Measurements from ENCODE around the gene CNTNAP2. TPM values are rescaled to one million over a fixed set of nuclear protein-coding genes. Genes with fewer than 3 reads are reported as not detected.

The CNTNAP2 gene
- total and polyA plus RNA-seq, 2 donors (not counting 1 experiment from before 2014, with no cell fraction given), result not detected

DNA sequence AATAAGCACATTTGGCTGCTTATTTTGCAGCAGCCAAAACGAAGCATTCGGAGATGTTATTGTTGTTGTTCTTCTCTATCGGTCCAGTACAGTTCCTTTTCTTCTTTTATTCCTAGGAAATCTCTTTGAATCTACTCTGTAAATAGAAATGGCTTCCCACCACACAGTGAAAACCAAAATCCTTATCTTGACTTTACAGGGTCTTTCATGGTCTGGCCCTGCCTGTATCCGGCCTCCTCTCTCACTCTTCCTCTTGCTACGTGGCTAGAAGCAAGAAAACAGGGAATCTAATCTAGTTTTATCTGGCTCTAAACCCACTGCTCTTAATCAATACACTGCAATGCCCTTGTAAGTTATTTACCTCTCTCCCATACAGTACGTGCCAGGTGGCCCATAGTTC is 1547.9 kb downstream of the CNTNAP2 start:
- H3K27ac ChIP-seq (ENCODE audit: insufficient read depth, low read length), result no peak overlapping the region
- H3K79me2 ChIP-seq (ENCODE audit: control insufficient read depth, insufficient read depth, low read length), result no peaks in the 10 kb centered on the region
- H3K9ac ChIP-seq (ENCODE audit: insufficient read depth, low read length), result no peak overlapping the region
- no peak for TF ChIP-seq EZH2 (IDR thresholded peaks at IDR 0.05; ENCODE audit: low read length, missing control alignments)
- TF ChIP-seq CTCF (conservative IDR thresholded peaks at IDR 0.05 in 1 of 2, IDR thresholded peaks at IDR 0.05 in 1 of 2; ENCODE audit: low read depth in 1 of 2, low read length in 2 of 2), result no peak
- H3K4me2 ChIP-seq (ENCODE audit: extremely low read depth, insufficient read depth, low read length), result no peak overlapping the region
- no peak overlapping the region for H3K4me3 ChIP-seq (replicated peaks in 1 of 4; ENCODE audit: control extremely low read depth in 1 of 4, insufficient read depth in 1 of 4, low read depth in 3 of 4, low read length in 4 of 4)
- H4K20me1 ChIP-seq (ENCODE audit: control insufficient read depth, extremely low read depth, insufficient read depth, low read length), result no peaks in the 10 kb centered on the region
- no peaks in the 10 kb centered on the region for H3K4me1 ChIP-seq (ENCODE audit: control insufficient read depth, extremely low read depth, insufficient read depth, low read length)
- H2AFZ ChIP-seq (ENCODE audit: low read length), result no peak overlapping the region
- no peaks in the 10 kb centered on the region for H3K36me3 ChIP-seq (ENCODE audit: control insufficient read depth, insufficient read depth, low read length)
- DNase-seq (ENCODE audit: low read depth in 2 of 2), result no peak
- no peaks in the 10 kb centered on the region for H3K27me3 ChIP-seq (ENCODE audit: control insufficient read depth, insufficient read depth, low read length)
- H3K9me3 ChIP-seq (ENCODE audit: control insufficient read depth, insufficient read depth, low read depth, low read length), result no peaks in the 10 kb centered on the region

DNA sequence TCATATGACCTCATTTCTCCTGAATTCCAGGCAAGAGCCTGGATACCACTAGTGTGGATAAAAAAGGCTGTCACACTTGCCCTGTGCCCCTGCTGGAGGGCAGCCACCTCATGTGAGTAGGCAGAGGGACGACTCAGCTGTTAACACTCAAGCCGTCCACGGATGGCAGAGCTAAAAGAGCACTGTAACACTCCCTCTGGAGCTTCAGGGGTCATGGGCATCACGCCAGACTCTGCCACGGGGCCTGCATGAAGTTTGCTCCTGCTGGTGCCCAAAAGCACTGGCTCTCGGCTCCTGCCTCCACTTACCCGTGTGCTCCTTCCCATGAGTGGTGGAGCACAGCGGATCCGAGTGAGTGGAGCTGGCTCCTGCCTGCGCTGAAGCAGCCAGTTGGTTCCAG is 1554.2 kb downstream of the CNTNAP2 start:
- no peak overlapping the region for H3K27ac ChIP-seq (ENCODE audit: insufficient read depth, low read length)
- H4K20me1 ChIP-seq (ENCODE audit: control insufficient read depth, extremely low read depth, insufficient read depth, low read length), result no peaks in the 10 kb centered on the region
- no peaks in the 10 kb centered on the region for H3K9me3 ChIP-seq (ENCODE audit: control insufficient read depth, insufficient read depth, low read depth, low read length)
- no peaks in the 10 kb centered on the region for H3K79me2 ChIP-seq (ENCODE audit: control insufficient read depth, insufficient read depth, low read length)
- no peak overlapping the region for H3K4me2 ChIP-seq (ENCODE audit: extremely low read depth, insufficient read depth, low read length)
- H3K36me3 ChIP-seq (ENCODE audit: control insufficient read depth, insufficient read depth, low read length), result no peaks in the 10 kb centered on the region
- TF ChIP-seq CTCF (conservative IDR thresholded peaks at IDR 0.05 in 1 of 2, IDR thresholded peaks at IDR 0.05 in 1 of 2; ENCODE audit: low read depth in 1 of 2, low read length in 2 of 2) (no peak), EZH2 (IDR thresholded peaks at IDR 0.05; ENCODE audit: low read length, missing control alignments) (no peak)
- H3K9ac ChIP-seq (ENCODE audit: insufficient read depth, low read length), result no peak overlapping the region
- H3K4me1 ChIP-seq (ENCODE audit: control insufficient read depth, extremely low read depth, insufficient read depth, low read length), result no peaks in the 10 kb centered on the region
- DNase-seq (ENCODE audit: low read depth in 2 of 2), result no peak
- H3K4me3 ChIP-seq (replicated peaks in 1 of 4; ENCODE audit: control extremely low read depth in 1 of 4, insufficient read depth in 1 of 4, low read depth in 3 of 4, low read length in 4 of 4), result no peak overlapping the region
- no peak overlapping the region for H2AFZ ChIP-seq (ENCODE audit: low read length)
- H3K27me3 ChIP-seq (ENCODE audit: control insufficient read depth, insufficient read depth, low read length), result no peaks in the 10 kb centered on the region

DNA sequence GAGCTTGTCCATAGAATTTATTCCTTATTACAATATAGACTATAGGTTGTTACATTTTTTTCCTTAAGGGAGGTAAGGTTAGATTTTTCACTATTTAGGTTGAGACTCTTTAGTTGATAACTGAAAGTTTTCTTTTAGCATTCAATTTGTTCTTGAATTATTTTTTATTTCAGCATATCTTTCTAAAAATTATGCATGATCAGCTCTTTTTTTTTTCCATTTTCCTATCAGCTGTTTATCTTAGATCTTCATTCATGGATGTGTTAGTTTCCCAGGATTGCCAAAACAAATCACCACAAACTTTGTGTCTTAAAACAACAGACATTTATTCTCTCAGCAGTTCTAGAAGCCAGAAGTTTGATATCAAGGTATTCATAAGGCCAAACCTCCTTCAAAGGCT is 1558.1 kb downstream of the CNTNAP2 start:
- no peak for TF ChIP-seq CTCF (conservative IDR thresholded peaks at IDR 0.05 in 1 of 2, IDR thresholded peaks at IDR 0.05 in 1 of 2; ENCODE audit: low read depth in 1 of 2, low read length in 2 of 2)
- TF ChIP-seq EZH2 (IDR thresholded peaks at IDR 0.05; ENCODE audit: low read length, missing control alignments), result no peak
- Histone ChIP-seq H3K27ac (ENCODE audit: insufficient read depth, low read length) (no peak overlapping the region), H3K4me1 (ENCODE audit: control insufficient read depth, extremely low read depth, insufficient read depth, low read length) (no peaks in the 10 kb centered on the region), H3K27me3 (ENCODE audit: control insufficient read depth, insufficient read depth, low read length) (no peaks in the 10 kb centered on the region), H3K9ac (ENCODE audit: insufficient read depth, low read length) (no peak overlapping the region), H3K4me2 (ENCODE audit: extremely low read depth, insufficient read depth, low read length) (no peak overlapping the region), H2AFZ (ENCODE audit: low read length) (no peak overlapping the region), H3K79me2 (ENCODE audit: control insufficient read depth, insufficient read depth, low read length) (no peaks in the 10 kb centered on the region), H3K36me3 (ENCODE audit: control insufficient read depth, insufficient read depth, low read length) (no peaks in the 10 kb centered on the region), H4K20me1 (ENCODE audit: control insufficient read depth, extremely low read depth, insufficient read depth, low read length) (no peaks in the 10 kb centered on the region), H3K4me3 (replicated peaks in 1 of 4; ENCODE audit: control extremely low read depth in 1 of 4, insufficient read depth in 1 of 4, low read depth in 3 of 4, low read length in 4 of 4) (no peak overlapping the region), H3K9me3 (ENCODE audit: control insufficient read depth, insufficient read depth, low read depth, low read length) (no peaks in the 10 kb centered on the region)
- DNase-seq (ENCODE audit: low read depth in 2 of 2), result no peak

Measured in fibroblast of lung (primary cell).